HEK293T (cell line): Measurements from ENCODE around the gene ANKRD33B.

Experiments used
- CTCF ChIA-PET: fragments of 350-600 bp; formaldehyde crosslinking; extraction: SDS; loops from one replicate; lab custom pipeline; 2021; ENCODE audit warnings: antibody characterized with exemption, inconsistent platforms; lab: Yijun Ruan, JAX
- POLR2A ChIA-PET: fragments of 350-600 bp; formaldehyde crosslinking; extraction: SDS; loops from one replicate; lab custom pipeline; 2020; ENCODE audit warnings: antibody characterized with exemption, inconsistent platforms; lab: Yijun Ruan, JAX
- DNase-seq: peaks from one replicate; pipeline ENCODE4 v3.0.0; 2012; ENCODE audit warnings: mixed read lengths; ENCODE audit errors: extremely low spot score
- ARNT ChIP-seq: fragments of 450-650 bp; IDR thresholded peaks from 2 replicates; pipeline ENCODE4 v1.6.1; 2017; ENCODE audit warnings: mild to moderate bottlenecking
- BHLHE40 ChIP-seq: fragments of 450-650 bp; IDR thresholded peaks from 2 replicates; pipeline ENCODE4 v1.6.1; 2016; ENCODE audit warnings: mild to moderate bottlenecking, moderate library complexity, borderline replicate concordance
- CTBP1 ChIP-seq: fragments of 450-650 bp; IDR thresholded peaks from 2 replicates; pipeline ENCODE4 v1.6.1; 2016; ENCODE audit warnings: borderline replicate concordance
- ELF4 ChIP-seq: fragments of 450-650 bp; IDR thresholded peaks from 2 replicates; pipeline ENCODE4 v1.6.1; 2017; ENCODE audit warnings: antibody characterized with exemption
- FOXA1 ChIP-seq: fragments of 450-650 bp; IDR thresholded peaks from 2 replicates; pipeline ENCODE4 v1.6.1; 2016; ENCODE audit warnings: mild to moderate bottlenecking
- FOXK2 ChIP-seq: fragments of 450-650 bp; IDR thresholded peaks from 2 replicates; pipeline ENCODE4 v1.6.1; 2016; ENCODE audit warnings: mild to moderate bottlenecking
- FOXM1 ChIP-seq: fragments of 450-650 bp; IDR thresholded peaks from 2 replicates; pipeline ENCODE4 v1.6.1; 2017; ENCODE audit warnings: mild to moderate bottlenecking, borderline replicate concordance
- HDGF ChIP-seq: fragments of 450-650 bp; IDR thresholded peaks from 2 replicates; pipeline ENCODE4 v1.6.1; 2017; ENCODE audit warnings: antibody characterized with exemption, borderline replicate concordance
- L3MBTL2 ChIP-seq: fragments of 450-650 bp; conservative IDR thresholded peaks from 2 replicates; pipeline ENCODE4 v1.6.1; 2016; ENCODE audit warnings: mild to moderate bottlenecking
- LEF1 ChIP-seq: fragments of 450-650 bp; IDR thresholded peaks from 2 replicates; pipeline ENCODE4 v1.6.1; 2017; ENCODE audit warnings: mild to moderate bottlenecking, borderline replicate concordance
- NFRKB ChIP-seq: fragments of 450-650 bp; IDR thresholded peaks from 2 replicates; pipeline ENCODE4 v1.6.1; 2016; ENCODE audit warnings: mild to moderate bottlenecking, moderate library complexity
- SP1 ChIP-seq: fragments of 450-650 bp; IDR thresholded peaks from 2 replicates; pipeline ENCODE4 v1.6.1; 2017
- SUZ12 ChIP-seq: fragments of 450-650 bp; IDR thresholded peaks from 2 replicates; pipeline ENCODE4 v1.6.1; 2016; ENCODE audit warnings: mild to moderate bottlenecking
- TARDBP ChIP-seq: fragments of 450-650 bp; IDR thresholded peaks from 2 replicates; pipeline ENCODE4 v1.6.1; 2016
- ZNF384 ChIP-seq: fragments of 450-650 bp; IDR thresholded peaks from 2 replicates; pipeline ENCODE4 v1.6.1; 2016
- TF ChIP-seq, protein P1 (sequence below): fragments of 450-650 bp; IDR thresholded peaks from 2 replicates; pipeline ENCODE4 v1.6.1; 2016

Gene ANKRD33B

DNA sequence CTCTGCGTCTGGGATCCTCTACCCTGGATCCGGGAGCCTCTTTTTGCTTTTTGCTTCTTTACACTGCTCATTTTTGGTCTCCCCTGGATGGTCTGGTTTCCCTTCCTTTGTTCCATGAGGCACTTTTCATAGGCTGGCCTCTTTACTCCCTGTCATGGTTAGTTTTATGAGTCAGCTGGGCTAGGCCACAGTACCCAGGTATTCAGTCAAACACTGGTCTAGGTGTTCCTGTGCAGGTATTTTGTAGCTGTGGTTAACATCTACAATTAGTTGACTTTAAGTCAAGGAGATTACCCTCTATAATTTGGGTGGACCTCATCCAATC, 17.5 kb downstream of the ANKRD33B start:
- DNase-seq, result no peak
- TF ChIP-seq FOXA1, result no peak
- no peak for TF ChIP-seq SUZ12
- no peak for TF ChIP-seq SP1
- TF ChIP-seq CTBP1, result no peak
- TF ChIP-seq L3MBTL2, result no peak
- no peak for TF ChIP-seq ARNT
- no peak for TF ChIP-seq LEF1
- no peak for TF ChIP-seq HDGF
- no peak for TF ChIP-seq BHLHE40
- no peak for TF ChIP-seq ZNF384
- no peak for TF ChIP-seq NFRKB
- TF ChIP-seq, protein P1, sequence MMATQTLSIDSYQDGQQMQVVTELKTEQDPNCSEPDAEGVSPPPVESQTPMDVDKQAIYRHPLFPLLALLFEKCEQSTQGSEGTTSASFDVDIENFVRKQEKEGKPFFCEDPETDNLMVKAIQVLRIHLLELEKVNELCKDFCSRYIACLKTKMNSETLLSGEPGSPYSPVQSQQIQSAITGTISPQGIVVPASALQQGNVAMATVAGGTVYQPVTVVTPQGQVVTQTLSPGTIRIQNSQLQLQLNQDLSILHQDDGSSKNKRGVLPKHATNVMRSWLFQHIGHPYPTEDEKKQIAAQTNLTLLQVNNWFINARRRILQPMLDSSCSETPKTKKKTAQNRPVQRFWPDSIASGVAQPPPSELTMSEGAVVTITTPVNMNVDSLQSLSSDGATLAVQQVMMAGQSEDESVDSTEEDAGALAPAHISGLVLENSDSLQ, result no peak
- TF ChIP-seq FOXK2, result no peak
- no peak for TF ChIP-seq ELF4
- TF ChIP-seq FOXM1, result no peak
- POLR2A ChIA-PET, result no interaction called here
- CTCF ChIA-PET, result no interaction called here

- no peak for DNase-seq
- TF ChIP-seq FOXA1 (no peak), L3MBTL2 (no peak), FOXM1 (no peak), SUZ12 (no peak), CTBP1 (no peak), BHLHE40 (no peak), NFRKB (no peak), FOXK2 (no peak)
- TF ChIP-seq, protein P1, result no peak
- ChIA-PET CTCF (no interaction called here), POLR2A (no interaction called here)
Measured at GRCh38 chr5:10581867-10582511, 18.1 kb downstream of the ANKRD33B start.

DNA sequence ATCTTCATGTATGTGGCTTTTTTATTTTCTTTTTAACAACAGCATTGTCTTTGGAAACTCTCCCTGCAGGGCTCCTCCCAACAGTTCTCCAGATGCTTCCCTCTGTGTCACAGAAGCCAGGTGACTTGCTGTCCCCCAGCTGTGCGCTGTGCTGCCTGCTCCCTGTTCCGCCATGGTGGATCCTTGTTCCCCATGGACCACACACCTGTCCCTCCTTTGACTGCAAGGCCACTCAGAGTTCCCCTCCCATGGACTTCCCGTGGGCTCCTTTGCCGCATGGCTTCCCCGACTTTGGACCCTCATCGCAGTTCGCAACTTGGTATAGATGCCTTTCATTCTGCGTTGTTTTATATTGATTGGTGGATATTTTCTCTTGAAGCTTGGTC, 18.6 kb downstream of the ANKRD33B start:
- TF ChIP-seq ARNT, result no peak
- no peak for TF ChIP-seq ELF4
- no peak for TF ChIP-seq TARDBP
- no peak for TF ChIP-seq FOXA1
- TF ChIP-seq L3MBTL2, result no peak
- no peak for DNase-seq
- POLR2A ChIA-PET, result no interaction called here
- CTCF ChIA-PET, result no interaction called here

DNA sequence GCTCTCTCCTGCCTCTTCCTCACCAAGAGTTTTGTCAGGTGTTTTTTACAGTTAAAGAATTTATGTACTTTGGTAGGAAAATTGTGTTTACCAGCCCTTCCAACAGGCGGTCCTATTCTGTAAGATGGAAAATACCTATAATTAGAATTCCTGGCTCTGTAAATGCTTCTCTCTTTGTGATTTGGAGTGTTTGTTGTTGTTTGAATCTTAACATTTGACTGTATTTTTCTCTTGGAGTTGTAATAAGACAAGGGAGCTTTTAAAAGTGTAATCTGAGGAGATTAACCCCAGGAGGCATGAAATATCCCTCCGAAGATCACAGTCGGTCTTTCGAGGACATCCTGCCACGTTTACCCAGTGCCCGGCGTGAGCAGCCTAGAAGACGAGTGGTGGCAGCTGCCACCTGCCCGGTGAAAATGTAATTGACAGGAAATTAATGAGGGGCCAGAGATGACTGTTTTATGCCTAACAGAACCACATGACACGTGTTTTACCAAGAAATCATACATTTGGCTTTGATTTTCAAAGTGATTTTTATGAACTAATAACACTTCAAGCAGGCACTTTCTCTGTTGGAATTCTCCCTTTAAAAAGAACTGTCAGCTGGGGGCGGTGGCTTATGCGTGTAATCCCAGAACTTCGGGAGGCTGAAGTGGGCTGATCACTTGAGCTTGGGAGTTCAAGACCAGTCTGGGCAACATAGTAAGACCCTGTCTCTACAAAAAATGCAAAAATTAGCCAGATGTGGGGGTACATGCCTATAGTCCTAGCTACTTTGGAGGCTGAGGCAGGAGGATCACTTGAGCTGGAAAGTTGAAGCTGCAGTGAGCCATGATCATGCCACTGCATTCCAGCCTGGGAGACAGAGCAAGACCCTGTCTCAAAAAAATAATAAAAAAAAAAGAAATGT, 20.0 kb downstream of the ANKRD33B start:
- CTCF ChIA-PET, result no interaction called here
- DNase-seq, result no peak
- POLR2A ChIA-PET, result no interaction called here

DNA sequence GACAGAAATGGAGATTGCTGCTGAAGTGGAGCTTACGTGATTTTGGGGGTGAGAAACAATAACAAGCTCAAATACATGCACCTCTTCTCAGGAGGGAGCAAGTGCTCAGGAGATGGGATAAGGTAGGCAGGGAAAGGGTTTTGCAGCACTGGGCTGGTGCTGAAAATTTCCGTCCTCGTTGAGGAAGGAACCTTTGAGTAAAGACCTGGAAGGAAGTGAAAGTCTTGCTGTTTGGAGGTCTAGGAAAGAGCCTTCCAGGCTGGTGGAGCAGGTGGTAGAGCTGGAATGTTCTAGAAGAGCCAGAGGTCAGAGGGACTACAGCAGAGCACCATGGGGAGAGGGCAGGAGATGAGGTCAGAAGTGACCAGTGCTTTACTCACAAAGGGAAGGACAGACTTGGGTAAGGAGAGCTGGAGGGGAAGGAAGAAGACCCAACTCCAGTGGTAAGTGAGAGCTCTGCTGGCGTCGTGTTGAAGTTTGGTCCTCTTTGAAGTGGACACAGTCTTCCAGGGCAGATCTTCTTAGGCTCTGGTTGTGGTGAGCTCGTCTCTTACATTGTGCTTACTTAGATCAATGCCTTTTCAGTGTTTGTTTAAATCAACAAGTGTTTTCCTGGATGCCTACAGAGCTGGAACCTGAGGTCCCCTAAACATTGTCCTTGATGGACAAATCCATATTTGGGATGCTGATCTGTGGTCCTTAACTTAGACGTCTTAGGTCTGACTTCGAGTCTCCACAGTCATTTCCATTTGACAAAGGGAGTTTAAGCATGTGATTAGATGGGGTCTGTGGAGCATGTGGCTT, 21.0 kb downstream of the ANKRD33B start:
- TF ChIP-seq ZNF384, result no peak
- TF ChIP-seq BHLHE40, result no peak
- no peak for TF ChIP-seq L3MBTL2
- no peak for TF ChIP-seq HDGF
- TF ChIP-seq, protein P1, result no peak
- TF ChIP-seq TARDBP, result no peak
- CTCF ChIA-PET, result interaction anchor here (1.0 kb wide), 1 partner anchor 9 kb away, joined by 3 read pairs; no protein-coding TSS in a partner anchor
- POLR2A ChIA-PET, result no interaction called here
- DNase-seq, result peak; percentile 3

More for the DNA sequence above, 20.0 kb downstream of the ANKRD33B start:
- TF ChIP-seq, protein P1, result peak; percentile 69
- no peak for TF ChIP-seq ARNT

DNA sequence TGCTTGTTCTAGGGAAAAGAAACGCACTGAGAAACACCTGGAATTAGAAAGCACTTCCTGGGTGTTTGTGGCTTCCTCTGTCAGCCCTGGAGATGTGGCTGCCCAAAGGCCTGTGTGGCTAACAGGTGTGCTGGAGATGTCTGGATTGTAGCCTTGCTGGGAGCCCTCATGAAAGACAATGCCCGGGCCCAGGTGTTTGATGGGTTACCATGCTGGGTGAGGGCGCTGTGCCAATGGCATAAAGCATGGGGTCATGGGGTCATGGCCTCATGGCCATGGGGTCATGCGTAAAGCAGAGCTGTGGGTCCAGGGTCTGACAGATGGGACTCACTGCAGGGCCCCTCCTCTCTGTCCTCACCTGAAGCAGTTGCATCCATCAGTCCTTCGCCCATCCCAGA, 21.6 kb downstream of the ANKRD33B start:
- no peak for TF ChIP-seq TARDBP
- TF ChIP-seq SUZ12, result no peak
- TF ChIP-seq FOXK2, result no peak
- no peak for TF ChIP-seq FOXM1
- ChIA-PET POLR2A (no interaction called here), CTCF (interaction anchor here (1.0 kb wide), 1 partner anchor 9 kb away, joined by 3 read pairs; no protein-coding TSS in a partner anchor)
- DNase-seq, result no peak
